A204.1 (cell line): ENCODE results near the gene MRPS11.
"Not testable (repeated sequence)": the region's sequence is repeated elsewhere in the genome, so short reads cannot be mapped to it uniquely, and the experiment has no call there.

ENCODE experiments used
- FAIRE-seq: peaks from 2 replicates; lab custom pipeline; 2012; peaks lifted over from hg19 to GRCh38; lab: Jason Lieb, UNC

Gene MRPS11

DNA sequence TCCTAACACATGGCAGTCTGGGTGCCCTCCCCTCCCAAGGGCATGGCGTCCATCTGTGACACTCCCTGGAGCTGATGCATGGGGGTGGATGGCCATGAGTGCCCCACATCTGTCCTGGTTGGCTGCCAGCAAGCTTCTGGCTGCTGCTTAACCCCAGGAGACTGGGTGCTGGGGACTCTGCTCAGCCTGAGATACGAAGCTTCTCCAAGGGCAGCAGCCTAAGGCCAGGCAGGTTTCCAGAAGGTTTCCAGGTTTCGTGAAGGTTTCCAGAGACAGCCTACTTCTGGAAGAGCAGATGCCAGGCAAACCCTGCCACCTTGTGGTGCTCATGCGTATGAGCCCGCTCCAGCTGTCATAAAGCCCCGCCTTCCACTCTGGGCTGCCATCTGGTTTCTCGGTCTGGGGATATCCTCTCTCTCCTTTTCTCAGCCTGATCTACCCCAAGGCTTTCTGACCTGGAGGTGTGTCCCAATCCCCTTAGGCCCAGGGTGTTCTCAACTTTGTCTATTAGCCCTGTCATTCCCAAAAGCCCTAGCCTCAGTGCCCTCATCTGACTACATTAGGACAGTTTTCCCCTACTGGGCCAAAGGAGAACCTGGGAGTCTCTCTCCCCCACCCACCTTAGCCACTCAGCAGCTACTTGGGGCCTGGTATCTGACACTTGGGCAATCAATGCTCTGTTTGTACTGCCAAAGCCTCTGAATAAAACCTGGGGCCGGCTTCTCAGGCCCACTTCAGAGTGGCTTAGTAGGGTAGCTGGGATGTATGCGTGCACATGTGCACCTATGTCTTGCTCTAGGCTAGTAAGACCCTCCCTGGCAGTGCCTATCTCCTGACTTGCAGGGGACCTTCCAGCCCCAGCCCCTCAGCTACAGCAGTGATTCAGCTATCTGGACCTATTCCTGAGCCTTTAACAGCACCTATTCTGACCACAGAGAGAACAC is 12.4 kb upstream of the MRPS11 start:
- no peak for FAIRE-seq

GRCh38 chr15:88456733-88457132 is 10.8 kb upstream of the MRPS11 start:
- no peak for FAIRE-seq

DNA sequence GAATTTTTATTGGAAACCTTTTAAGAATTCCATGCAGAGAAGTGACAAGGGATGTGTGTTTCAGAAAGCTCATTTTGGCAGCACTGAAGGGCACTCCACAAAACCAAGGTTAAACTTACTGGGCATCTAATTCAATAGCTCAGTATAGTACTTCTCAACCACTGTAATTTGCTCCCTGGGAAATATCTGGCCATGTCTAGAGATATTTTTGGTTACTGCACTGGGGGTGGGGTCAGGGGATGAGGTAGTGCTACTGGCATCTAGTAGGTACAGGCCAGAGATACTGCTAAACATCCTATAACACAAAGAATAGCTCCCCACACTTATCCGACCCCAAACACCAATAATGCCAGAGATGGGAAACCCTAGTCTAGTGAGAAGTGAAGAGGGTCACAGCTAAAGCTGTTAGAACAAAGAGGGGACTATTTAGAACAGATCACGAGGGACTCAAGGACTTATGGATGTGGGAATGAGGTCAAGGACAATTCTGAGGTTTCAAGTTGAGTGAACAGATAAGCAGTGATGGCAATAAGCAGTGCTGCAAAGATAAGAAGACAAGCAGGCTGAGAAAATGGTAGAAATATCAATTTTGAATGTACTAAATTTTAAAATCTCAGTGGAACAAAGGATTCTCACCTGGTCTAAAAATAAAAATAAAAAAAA is 3.5 kb upstream of the MRPS11 start:
- FAIRE-seq: no peak

DNA sequence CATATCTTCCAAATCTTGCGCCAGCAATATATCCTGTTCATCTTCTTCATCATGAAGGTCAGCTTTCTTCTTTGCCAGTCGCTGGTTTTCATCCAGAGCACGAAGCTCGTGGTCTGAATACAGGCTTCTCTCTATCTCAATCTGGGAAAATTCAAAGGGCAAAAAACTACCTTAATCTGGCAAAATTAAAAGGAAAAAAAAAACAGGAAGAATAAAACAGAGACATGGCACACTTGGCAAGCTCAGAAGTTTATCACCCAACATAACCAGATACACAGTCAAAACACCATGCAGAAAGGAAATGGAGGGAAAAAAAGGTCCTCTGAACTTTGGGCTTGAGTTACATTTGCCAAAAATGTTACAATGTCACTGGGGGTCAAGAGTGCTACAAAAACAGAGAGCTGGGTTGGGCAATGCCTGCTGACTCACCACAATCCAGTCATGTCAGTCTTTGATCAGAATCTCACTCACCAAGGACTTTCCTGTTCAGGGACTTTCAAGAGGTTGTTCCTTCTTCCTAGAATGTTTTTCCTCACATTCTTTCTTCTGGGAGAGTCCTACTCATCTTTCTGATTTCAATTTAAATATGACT is 1.8 kb upstream of the MRPS11 start:
- no peak for FAIRE-seq

DNA sequence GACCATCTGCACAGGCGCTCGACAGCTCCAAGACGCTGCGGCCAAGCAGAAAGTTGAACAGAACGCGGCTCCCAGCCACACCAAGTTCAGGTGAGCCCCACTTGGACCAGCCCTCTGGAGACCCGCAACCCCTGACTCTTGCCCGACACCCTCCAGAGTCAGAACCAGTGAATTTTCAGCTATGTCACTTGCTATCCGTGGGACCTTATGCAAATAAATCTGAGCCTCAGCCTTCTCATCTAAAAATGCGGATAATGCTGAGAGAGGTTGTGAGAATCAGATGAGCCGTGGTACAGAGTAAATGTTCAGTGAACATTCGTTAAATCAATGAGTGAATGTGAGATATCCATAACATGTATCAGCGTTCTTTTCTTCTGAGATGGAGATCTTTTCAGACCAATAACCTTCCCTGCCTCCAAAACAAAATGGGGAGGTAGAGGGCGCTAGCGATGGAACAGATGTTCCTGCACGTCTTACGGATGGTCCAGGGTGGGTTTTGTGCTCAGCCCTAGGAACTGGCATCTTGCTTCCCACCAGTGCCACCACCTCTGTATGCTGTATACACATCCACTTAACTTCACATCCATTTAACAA is 524 bp downstream of the MRPS11 start:
- no peak for FAIRE-seq

- FAIRE-seq: not testable (repeated sequence)
Observed at GRCh38 chr15:88468721-88469120, 1.2 kb downstream of the MRPS11 start.

- FAIRE-seq: no peak
Observed at GRCh38 chr15:88469321-88469720, 1.8 kb downstream of the MRPS11 start.

GRCh38 chr15:88470625-88471372 is 3.3 kb downstream of the MRPS11 start:
- FAIRE-seq: no peak

DNA sequence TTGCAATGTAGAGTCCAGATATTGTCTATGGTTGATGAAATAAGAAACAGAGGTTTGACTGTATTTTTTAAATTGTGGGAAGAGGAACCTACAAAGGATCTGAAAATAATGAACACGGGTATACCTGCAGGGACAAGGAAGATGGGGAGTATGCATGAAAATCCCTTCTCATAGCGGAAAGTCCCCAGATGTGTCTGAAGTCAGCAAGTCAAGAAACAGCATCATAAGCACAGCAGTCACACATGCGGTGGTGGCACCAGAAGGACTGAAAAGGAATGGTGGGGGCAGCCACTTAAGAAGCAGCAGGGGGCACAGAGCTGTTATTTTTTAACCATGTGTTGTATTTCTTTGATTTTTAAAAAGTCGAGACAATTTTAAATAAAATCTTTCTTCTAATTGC is 4.7 kb downstream of the MRPS11 start:
- no peak for FAIRE-seq

DNA sequence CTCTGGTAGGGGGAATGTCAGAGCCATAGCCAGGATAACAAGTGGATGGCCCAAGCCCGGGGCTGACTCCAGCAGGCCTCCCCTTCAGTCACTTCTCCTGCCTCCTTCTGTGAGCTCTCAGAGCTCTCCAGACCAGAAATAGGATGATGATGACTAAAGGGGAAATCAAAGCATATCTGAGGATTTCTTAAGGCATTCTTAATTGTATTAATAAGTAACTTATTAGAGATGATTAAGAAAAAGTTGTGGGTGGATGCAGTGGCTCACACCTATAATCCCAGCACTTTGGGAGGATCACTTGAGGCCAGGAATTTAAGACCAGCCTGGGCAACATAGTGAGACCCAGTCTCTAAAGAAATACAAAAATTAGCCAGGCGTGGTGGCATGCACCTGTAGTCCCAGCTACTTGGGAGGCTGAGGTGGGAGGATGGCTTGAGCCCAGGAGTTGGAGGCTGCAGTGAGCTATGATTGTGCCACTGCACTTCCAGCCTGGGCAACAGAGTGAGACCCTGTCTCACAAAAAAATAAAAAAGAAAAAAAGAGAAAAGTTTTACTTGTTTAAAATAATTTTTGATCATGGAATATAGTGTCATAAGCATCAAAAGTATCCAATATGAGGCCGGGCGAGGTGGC is 6.3 kb downstream of the MRPS11 start:
- FAIRE-seq: not testable (repeated sequence)

DNA sequence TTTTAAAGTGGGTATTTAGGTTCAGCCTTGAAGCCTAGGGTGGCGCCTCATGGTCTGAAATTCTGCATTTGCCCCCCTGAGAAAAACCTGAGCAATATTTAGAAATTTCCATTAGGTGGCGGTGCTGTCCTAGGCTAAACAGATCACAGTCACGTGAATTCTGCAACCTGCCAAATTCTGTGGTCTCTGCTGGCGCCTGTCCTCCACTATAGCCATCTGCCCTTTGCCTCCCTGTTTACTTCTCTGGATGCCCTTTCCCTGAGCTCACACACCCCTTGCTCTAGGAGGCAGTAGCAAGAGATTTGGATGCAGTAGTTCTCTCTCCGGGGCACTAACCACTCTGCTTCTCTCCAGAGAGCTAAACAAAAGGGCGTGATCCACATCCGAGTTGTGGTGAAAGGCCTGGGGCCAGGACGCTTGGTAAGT is 9.1 kb downstream of the MRPS11 start:
- no peak for FAIRE-seq

- no peak for FAIRE-seq
Observed at GRCh38 chr15:88477126-88477525, 9.6 kb downstream of the MRPS11 start.

- FAIRE-seq: no peak
Observed at GRCh38 chr15:88477904-88478303, 10.4 kb downstream of the MRPS11 start.

- FAIRE-seq: no peak
Observed at GRCh38 chr15:88479169-88479568, 11.7 kb downstream of the MRPS11 start.

DNA sequence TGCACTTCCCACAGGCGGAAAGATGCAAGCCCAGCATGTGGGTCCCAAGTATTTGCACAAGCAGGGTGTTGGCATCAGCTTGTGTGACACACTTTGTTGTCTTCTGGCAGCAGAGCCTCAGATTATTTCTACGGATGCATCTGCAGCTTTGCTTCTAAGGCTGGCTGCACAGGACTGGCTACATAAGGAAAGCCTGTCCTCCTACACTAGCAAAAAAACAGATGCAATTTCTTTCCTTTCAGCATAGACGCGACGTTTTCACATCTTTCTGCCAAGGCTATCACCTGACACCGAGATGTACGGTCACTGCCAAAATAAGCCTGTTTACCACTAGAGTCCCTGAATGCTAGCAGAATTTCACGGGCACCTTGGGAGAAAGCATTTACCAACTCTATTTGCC is 13.5 kb downstream of the MRPS11 start:
- no peak for FAIRE-seq

DNA sequence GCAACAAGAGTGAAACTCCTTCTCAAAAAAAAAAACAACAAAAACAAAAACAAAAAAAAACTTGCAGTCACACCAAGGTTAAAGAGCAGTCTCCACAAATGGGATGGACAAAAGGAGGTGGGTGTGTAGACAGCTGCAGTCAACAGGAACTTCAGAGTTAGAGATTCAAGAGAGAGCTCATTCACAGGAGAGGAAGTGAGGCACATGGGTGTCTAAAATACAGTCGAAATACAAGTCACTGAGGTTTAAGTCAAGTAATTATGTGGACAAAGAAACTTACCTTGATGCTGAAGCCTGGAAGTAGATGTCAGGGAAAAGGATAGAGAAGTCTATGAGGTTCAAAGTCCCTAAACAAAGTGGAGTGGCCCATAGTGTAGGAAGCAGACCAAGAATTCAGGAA is 14.8 kb downstream of the MRPS11 start:
- FAIRE-seq: no peak

DNA sequence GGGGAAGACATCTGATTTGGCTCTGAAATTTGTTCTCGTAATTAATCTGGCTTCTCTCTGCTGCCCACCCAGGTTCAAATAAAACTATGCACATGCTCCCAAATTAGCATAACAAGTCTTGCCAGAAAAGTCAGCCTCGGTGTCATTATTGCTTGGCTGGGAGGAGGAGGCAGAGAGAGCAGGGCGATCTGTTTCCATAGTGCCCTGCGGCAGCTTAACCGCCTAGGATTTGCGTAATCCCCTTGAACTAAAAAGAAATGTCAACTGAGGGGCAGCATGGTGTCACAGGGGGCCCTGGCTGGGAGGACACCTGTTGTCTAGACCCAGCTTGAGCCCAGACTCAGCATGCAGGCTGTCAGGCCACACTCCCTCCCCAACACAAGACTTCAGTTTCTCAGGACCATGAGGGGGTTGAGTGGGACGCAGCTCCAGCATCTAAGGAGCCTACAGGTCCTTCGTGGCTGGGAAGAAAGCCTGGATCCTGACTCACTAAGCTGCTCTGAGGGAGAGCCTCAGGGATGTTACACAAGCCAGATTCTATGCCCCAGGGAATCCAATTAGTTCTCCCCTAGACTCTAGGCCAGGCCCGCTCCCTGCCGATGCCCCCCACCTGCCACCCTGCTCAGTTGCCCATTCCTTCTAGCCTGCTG is 17.3 kb downstream of the MRPS11 start:
- no peak for FAIRE-seq

GRCh38 chr15:88487178-88487795 is 19.8 kb downstream of the MRPS11 start:
- no peak for FAIRE-seq

- no peak for FAIRE-seq
Observed at GRCh38 chr15:88487796-88488523, 20.5 kb downstream of the MRPS11 start.

DNA sequence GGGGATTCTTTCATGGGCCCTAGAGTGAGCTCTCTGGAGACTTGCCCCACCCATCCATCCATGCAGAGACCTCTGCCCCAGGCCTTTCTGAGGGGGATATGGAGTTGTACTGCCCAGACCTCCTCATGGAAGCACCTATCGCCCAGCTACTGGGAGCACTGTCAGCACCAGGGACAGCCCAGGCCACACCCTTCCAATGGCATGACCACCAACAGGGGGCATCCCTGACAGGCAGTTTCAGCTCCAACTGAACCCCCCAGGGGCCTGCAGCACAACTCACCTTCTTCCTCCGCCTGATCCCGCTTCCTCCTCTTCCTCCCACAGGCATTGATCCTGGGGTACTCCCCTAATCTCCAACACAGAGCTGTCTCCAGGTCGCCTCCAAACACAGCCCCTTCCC is 21.8 kb downstream of the MRPS11 start:
- no peak for FAIRE-seq
